Measurements from ENCODE around the gene SKAP2. TPM values are rescaled to one million over a fixed set of nuclear protein-coding genes. Genes with fewer than 3 reads are reported as not detected.

The SKAP2 gene
- polyA plus RNA-seq, 2 of the 4 experiments (the other 2 are of a cell fraction) = 18.7 to 23.0 TPM

GRCh38 chr7:26865094-26865388, 651 bp upstream of the SKAP2 start:
- POLR2A ChIA-PET = interaction anchor here (0.6 to 3.2 kb wide), 10 partner anchors 8 to 279 kb away, joined by 3 to 34 read pairs (median 5); partner anchors contain the start of genes HOXA1, HOXA4 and HOXA5
- DNase-seq (ENCODE audit: low read depth in 1 of 2, low spot score in 1 of 2) (peak in 1 of 2 experiments; percentile 74), ATAC-seq (peak; percentile 75 to 78; a peak in 5 of 6 replicates), FAIRE-seq (no peak)
- WGBS (ENCODE audit: missing lambda C conversion rate) = 5% methylated on average over 11 of the region's 11 CpGs
- Histone ChIP-seq H3K4me3 (peak overlapping the region; percentile 49), H3K27ac (peak overlapping the region; percentile 81 to 90), H3K4me1 (peaks cover 17% of the 10 kb centered on the region; the same call in 2 of the 3 replicates), H3K9me3 (no peaks in the 10 kb centered on the region), H3K4me2 (peak overlapping the region; percentile 66)
- CTCF ChIA-PET = interaction anchor here (1.0 to 1.5 kb wide), 3 partner anchors 11 to 315 kb away, joined by 4 to 5 read pairs (median 4); no protein-coding TSS in a partner anchor
- TF ChIP-seq NPAS2 (CRISPR knock-in tag; IDR thresholded peaks at IDR 0.05; ENCODE audit: borderline replicate concordance) (no peak), MAX (IDR thresholded peaks at IDR 0.05) (0 out of 2 replicates have a peak, but pooled peaks have one; percentile 5)

- ATAC-seq (peak; percentile 26 to 54; a peak in 5 of 6 replicates), DNase-seq (ENCODE audit: low read depth in 1 of 2, low spot score in 1 of 2) (peak; percentile 20 to 51), FAIRE-seq (no peak)
- WGBS (ENCODE audit: missing lambda C conversion rate) = 5% methylated on average over 17 of the region's 17 CpGs
- peak overlapping the region; percentile 96 for H3K4me2 ChIP-seq
- H3K9me3 ChIP-seq = no peaks in the 10 kb centered on the region
- H3K4me3 ChIP-seq = peak overlapping the region; percentile 81
- peak overlapping the region; percentile 90 to 92 for H3K27ac ChIP-seq
- CTCF ChIA-PET = interaction anchor here (0.6 to 1.3 kb wide), 6 partner anchors 9 to 1056 kb away, joined by 3 to 5 read pairs (median 4); partner anchors contain the start of gene HOXA5
- no peak for TF ChIP-seq KDM5A (IDR thresholded peaks at IDR 0.05)
- no peak for TF ChIP-seq PHF8 (IDR thresholded peaks at IDR 0.05; ENCODE audit: borderline replicate concordance, low read depth)
- TF ChIP-seq MAZ (IDR thresholded peaks at IDR 0.05; ENCODE audit: borderline replicate concordance, low read depth, low read length) = no peak
- TF ChIP-seq HOXA7 (CRISPR knock-in tag; IDR thresholded peaks at IDR 0.05) = no peak
- TF ChIP-seq EP300 (IDR thresholded peaks at IDR 0.05) = no peak
- TF ChIP-seq NPAS2 (CRISPR knock-in tag; IDR thresholded peaks at IDR 0.05; ENCODE audit: borderline replicate concordance) = no peak
- no peak for TF ChIP-seq REST (IDR thresholded peaks at IDR 0.05)
- no peak for TF ChIP-seq CHD2 (IDR thresholded peaks at IDR 0.05; ENCODE audit: low read length, partially characterized antibody)
- no peak for TF ChIP-seq POLR2AphosphoS2 (conservative IDR thresholded peaks at IDR 0.05; ENCODE audit: low read length)
- peaks cover 13% of the 10 kb centered on the region; the same call in 2 of the 3 replicates for H3K4me1 ChIP-seq
- POLR2A ChIA-PET = interaction anchor here (0.6 to 3.2 kb wide), 15 partner anchors 8 to 293 kb away, joined by 3 to 34 read pairs (median 4); partner anchors contain the start of genes HOXA1, HOXA5 and HOXA7
Observed at GRCh38 chr7:26863518-26864308, 677 bp downstream of the SKAP2 start.

- TF ChIP-seq HDAC2 (IDR thresholded peaks at IDR 0.05) (no peak), CEBPB (IDR thresholded peaks at IDR 0.05) (no peak), HOXA7 (CRISPR knock-in tag; IDR thresholded peaks at IDR 0.05) (no peak), JUNB (IDR thresholded peaks at IDR 0.05) (no peak), POLR2AphosphoS2 (conservative IDR thresholded peaks at IDR 0.05; ENCODE audit: low read length) (no peak), POLR2A (IDR thresholded peaks at IDR 0.05; ENCODE audit: low read length) (no peak), CBX8 (IDR thresholded peaks at IDR 0.05) (no peak), CHD4 (IDR thresholded peaks at IDR 0.05; ENCODE audit: borderline replicate concordance) (no peak), HOXB13 (CRISPR knock-in tag; IDR thresholded peaks at IDR 0.05; ENCODE audit: low read depth) (no peak), TP53 (CRISPR knock-in tag; IDR thresholded peaks at IDR 0.05) (no peak), RAD21 (conservative IDR thresholded peaks at IDR 0.05 in 1 of 2, IDR thresholded peaks at IDR 0.05 in 1 of 2) (no peak), ESRRA (IDR thresholded peaks at IDR 0.05; ENCODE audit: borderline replicate concordance, low read length) (no peak), NPAS2 (CRISPR knock-in tag; IDR thresholded peaks at IDR 0.05; ENCODE audit: borderline replicate concordance) (no peak), ATOH8 (CRISPR knock-in tag; IDR thresholded peaks at IDR 0.05; ENCODE audit: low read depth) (no peak), HES2 (IDR thresholded peaks at IDR 0.05) (no peak), ZSCAN20 (CRISPR knock-in tag; IDR thresholded peaks at IDR 0.05) (no peak), EHF (CRISPR knock-in tag; IDR thresholded peaks at IDR 0.05) (no peak), MAX (IDR thresholded peaks at IDR 0.05) (no peak)
- no peak overlapping the region for H3K4me3 ChIP-seq
- H3K27ac ChIP-seq = no peak overlapping the region
- peaks cover 11% of the 10 kb centered on the region; the same call in 2 of the 3 replicates for H3K4me1 ChIP-seq
- ATAC-seq (no peak), DNase-seq (ENCODE audit: low read depth in 1 of 2, low spot score in 1 of 2) (no peak), FAIRE-seq (no peak)
- H3K4me2 ChIP-seq = peak overlapping the region; percentile 96
- no peaks in the 10 kb centered on the region for H3K9me3 ChIP-seq
- WGBS (ENCODE audit: missing lambda C conversion rate) = 73% methylated on average over 2 of the region's 2 CpGs
- POLR2A ChIA-PET = interaction anchor here (1.2 to 3.2 kb wide), 2 partner anchors 234 to 252 kb away, joined by 4 to 34 read pairs; no protein-coding TSS in a partner anchor
- CTCF ChIA-PET = interaction anchor here (0.8 to 1.3 kb wide), 4 partner anchors 8 to 298 kb away, joined by 4 to 5 read pairs (median 4); partner anchors contain the start of gene HOXA5
Observed at GRCh38 chr7:26862834-26863233, 1.6 kb downstream of the SKAP2 start.

All from A549 (cell line).